HEK293T (cell line): Measurements from ENCODE around the gene MMP24.

Experiments used
- BHLHE40 ChIP-seq: fragments of 450-650 bp; IDR thresholded peaks from 2 replicates; pipeline ENCODE4 v1.6.1; 2016; ENCODE audit warnings: mild to moderate bottlenecking, moderate library complexity, borderline replicate concordance
- ELF4 ChIP-seq: fragments of 450-650 bp; IDR thresholded peaks from 2 replicates; pipeline ENCODE4 v1.6.1; 2017; ENCODE audit warnings: antibody characterized with exemption
- FOXA1 ChIP-seq: fragments of 450-650 bp; IDR thresholded peaks from 2 replicates; pipeline ENCODE4 v1.6.1; 2016; ENCODE audit warnings: mild to moderate bottlenecking
- LEF1 ChIP-seq: fragments of 450-650 bp; IDR thresholded peaks from 2 replicates; pipeline ENCODE4 v1.6.1; 2017; ENCODE audit warnings: mild to moderate bottlenecking, borderline replicate concordance
- SP1 ChIP-seq: fragments of 450-650 bp; IDR thresholded peaks from 2 replicates; pipeline ENCODE4 v1.6.1; 2017
- SUZ12 ChIP-seq: fragments of 450-650 bp; IDR thresholded peaks from 2 replicates; pipeline ENCODE4 v1.6.1; 2016; ENCODE audit warnings: mild to moderate bottlenecking

DNA sequence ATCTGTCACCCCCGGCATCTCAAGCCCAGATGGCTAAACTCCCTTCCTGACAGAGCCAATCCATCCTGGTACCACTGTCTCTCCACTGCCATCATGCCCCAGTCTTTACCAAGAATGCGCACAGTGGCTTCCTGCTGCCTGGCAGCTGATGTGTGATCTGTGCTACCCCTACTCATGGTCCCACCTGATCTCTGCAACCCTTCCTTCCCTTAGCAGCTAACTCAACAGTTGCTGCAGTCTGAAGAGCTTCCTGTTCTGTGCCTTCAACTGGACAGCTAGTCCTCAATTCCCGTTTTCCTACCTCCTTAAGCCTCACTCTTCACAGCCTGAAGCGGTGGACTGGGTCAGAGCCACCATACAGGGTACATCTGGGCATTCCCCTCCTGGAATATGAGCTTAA is 73.3 kb downstream of the MMP24 start:
- TF ChIP-seq ELF4 = no peak
- TF ChIP-seq SUZ12 = no peak
- no peak for TF ChIP-seq SP1
- TF ChIP-seq LEF1 = no peak
- TF ChIP-seq BHLHE40 = no peak
- TF ChIP-seq FOXA1 = no peak
